Heart right ventricle (tissue), 16 donors: Measurements from ENCODE around the gene RNF115. TPM values are rescaled to one million over a fixed set of nuclear protein-coding genes. Genes with fewer than 3 reads are reported as not detected.

ENCODE experiments used
- ATAC-seq, 8 donors: fragments of 200-7000 bp; cut with Tn5 transposase; one replicate each; pipeline ENCODE4 v1.9.1; 2020; ENCODE audit warnings: mild to moderate bottlenecking in 8 of 8, moderate library complexity in 8 of 8, moderate number of reproducible peaks in 1 of 8
- DNase-seq, 2 donors: peaks; one replicate each; pipeline ENCODE4 v3.0.0-alpha.2; 2020
- H3K27ac ChIP-seq, 10 donors: fragments of 200-600 bp; sonication (generic) in 2 of 10; one replicate each; pipeline versions ENCODE4 v1.5.0 to v1.8.0; 2020 to 2022; ENCODE audit warnings: mild to moderate bottlenecking in 3 of 10
- H3K27me3 ChIP-seq, 7 donors: fragments of 200-600 bp; one replicate each; pipeline ENCODE4 v1.8.0; 2021 to 2022; ENCODE audit warnings: mild to moderate bottlenecking in 2 of 7
- H3K36me3 ChIP-seq, 9 donors: fragments of 200-600 bp; sonication (generic) in 1 of 9; one replicate each; pipeline versions ENCODE4 v1.5.0 to v1.8.0; 2020 to 2022; ENCODE audit warnings: mild to moderate bottlenecking in 2 of 9
- H3K4me1 ChIP-seq, 9 donors: fragments of 200-600 bp; sonication (generic) in 1 of 9; one replicate each; pipeline versions ENCODE4 v1.5.0 to v1.8.0; 2020 to 2022; ENCODE audit warnings: mild to moderate bottlenecking in 4 of 9
- H3K4me3 ChIP-seq, 10 donors: fragments of 200-600 bp; sonication (generic) in 2 of 10; one replicate each; pipeline versions ENCODE4 v1.5.0 to v1.8.0; 2020 to 2022; ENCODE audit warnings: mild to moderate bottlenecking in 7 of 10, moderate library complexity in 2 of 10
- H3K9me3 ChIP-seq, 11 donors: fragments of 200-600 bp in 10 of 11; sonication (generic) in 2 of 11; one replicate each; pipeline versions ENCODE4 v1.5.0 to v1.8.0; 2013 to 2022; ENCODE audit warnings: mild to moderate bottlenecking in 2 of 11, control low read depth in 1 of 11, moderate library complexity in 1 of 11
- CTCF ChIP-seq, 9 donors: fragments of 200-600 bp; sonication (generic) in 2 of 9; IDR thresholded peaks; one replicate each; pipeline versions ENCODE4 v1.5.0 to v1.8.0; 2021 to 2022; ENCODE audit warnings: antibody characterized with exemption in 9 of 9, mild to moderate bottlenecking in 5 of 9, moderate library complexity in 1 of 9
- WGBS, 2 donors: extraction: QIAGEN DNeasy Blood & Tissue Kit; methylation state at CpG; one replicate each; pipeline ENCODE4 v1.1.7; 2013; ENCODE audit warnings: inconsistent platforms in 1 of 2; 5-methylcytosine and 5-hydroxymethylcytosine counted together
- intact Hi-C, 10 donors: fragments of 100-400 bp; cut with DNase I; formaldehyde crosslinking; loops; one replicate each; pipeline versions ENCODE4 v1.11.1 to v1.14.2; 2022
- polyA plus RNA-seq, 2 donors: library from polyadenylated mRNA; stranded (reverse); fragments of 200-250 nt; gene quantifications; one replicate each; pipeline ENCODE4 v1.2.3, GENCODE V29; 2013
- total RNA-seq, 10 donors: library from RNA; stranded (reverse); fragmentation: NEBNext Ultra II Directional in 3 of 10; extraction: Animal tissue kit (Norgen Biotek cat#: 25700) in 3 of 10; gene quantifications; one replicate each; pipeline versions ENCODE4 v1.2.1 to v1.2.4, GENCODE V29; 2021 to 2023
- donor health status: Arrhythmogenic right ventricular cardiomyopathy.
- donor health status: ischemic (EF 13 %, LVEDD 7.1; RV severe dilation, severe dysfunction).
- donor health status: healthy with polysubstance abuse.
- donor health status: DM: no; HTN: yes; CAD: no.
- donor health status: DM: no; HTN: no; CAD: no.
- donor health status: ischemic (EF 25% LVEDD 6.9; RV normal size, moderate dysfunction).
- donor health status: ischemic (EF 25% LVEDD 5.7; RV mildly dilated, moderate dysfunction).
- donor health status: healthy.
- donor health status: DM: yes; HTN: yes; CAD: no.
- donor health status: Ischemic cardiomyopathy.
- donor health status: ischemic (EF 35%, LVEDD 5.7; RV mildly dilated, moderate dysfunction).
- donor health status: nonischemic (EF 11% LVEDD 7.7; RV severe dilation, severe dysfunction).
- donor health status: DM: yes; HTN: yes; CAD: no.
- donor health status: PGD.
- donor health status: ischemic (EF 29% LVEDD 5.4; RV normal size, mild dysfunction).
- donor health status: nonischemic (EF 23%, LVEDD 6.1; RV moderate dilation, normal function).

RNF115 gene
- total and polyA plus RNA-seq, 12 donors = 12.8 to 99.0 (median 48.9) TPM

- no peak for ATAC-seq
- Histone ChIP-seq H3K4me3 (no peak overlapping the region), H3K4me1 (peaks cover 0 to 61% (median 24%) of the 10 kb centered on the region in 9 donors), H3K36me3 (no peaks in the 10 kb centered on the region), H3K27me3 (no peaks in the 10 kb centered on the region), H3K9me3 (no peaks in the 10 kb centered on the region), H3K27ac (no peak overlapping the region)
- WGBS, 2 donors = 94 to 96% methylated on average over 7 of the region's 7 CpGs
- intact Hi-C loops = no loop called here
- no peak for DNase-seq
- no peak for TF ChIP-seq CTCF (IDR thresholded peaks at IDR 0.05)
These were observed 17.1 kb downstream of the RNF115 start for GRCh38 chr1:145806844-145807243.

GRCh38 chr1:145806408-145806807, 17.5 kb downstream of the RNF115 start:
- H3K9me3 ChIP-seq = no peaks in the 10 kb centered on the region

GRCh38 chr1:145805057-145805456, 18.8 kb downstream of the RNF115 start:
- WGBS, 2 donors = 81 to 91% methylated on average over 1 of the region's 1 CpG
- Histone ChIP-seq H3K4me1 (peaks cover 0 to 78% (median 34%) of the 10 kb centered on the region in 9 donors), H3K9me3 (no peaks in the 10 kb centered on the region), H3K36me3 (no peaks in the 10 kb centered on the region), H3K27ac (no peak overlapping the region), H3K4me3 (no peak overlapping the region), H3K27me3 (no peaks in the 10 kb centered on the region)
- DNase-seq = no peak
- intact Hi-C loops = no loop called here
- ATAC-seq = no peak
- TF ChIP-seq CTCF (IDR thresholded peaks at IDR 0.05) = no peak

More at GRCh38 chr1:145806408-145806807, 17.5 kb downstream of the RNF115 start:
- Histone ChIP-seq H3K27ac (no peak overlapping the region), H3K4me3 (no peak overlapping the region), H3K36me3 (no peaks in the 10 kb centered on the region), H3K27me3 (no peaks in the 10 kb centered on the region), H3K4me1 (peaks cover 0 to 65% (median 24%) of the 10 kb centered on the region in 9 donors)
- TF ChIP-seq CTCF (IDR thresholded peaks at IDR 0.05) = no peak
- 97 to 99% methylated on average over 4 of the region's 4 CpGs for WGBS, 2 donors
- ATAC-seq (no peak), DNase-seq (no peak)
- intact Hi-C loops = no loop called here

- Histone ChIP-seq H3K27me3 (no peaks in the 10 kb centered on the region), H3K27ac (no peak overlapping the region), H3K4me3 (no peak overlapping the region), H3K4me1 (peaks cover 0 to 84% (median 34%) of the 10 kb centered on the region in 9 donors), H3K36me3 (no peaks in the 10 kb centered on the region), H3K9me3 (no peaks in the 10 kb centered on the region)
- intact Hi-C loops = no loop called here
- no peak for TF ChIP-seq CTCF (IDR thresholded peaks at IDR 0.05)
- ATAC-seq (no peak), DNase-seq (no peak)
- 53 to 56% methylated on average over 3 of the region's 3 CpGs for WGBS, 2 donors
These were observed 19.5 kb downstream of the RNF115 start for GRCh38 chr1:145804235-145805045.
